A549 treated with CpdA at 1 μM for 4 hours (cell line): ENCODE data around the gene PCDHGA9. TPM values are rescaled to one million over a fixed set of nuclear protein-coding genes. Genes with fewer than 3 reads are reported as not detected.

ENCODE experiments used
- total RNA-seq: library from RNA; stranded (reverse); fragments of 200-300 nt; extraction: Qiagen RNA extraction; gene quantifications from 5 replicates; pipeline ENCODE4 v1.2.3, GENCODE V29; 2022; ENCODE audit warnings: low read depth

PCDHGA9 gene
- 0.06 to 0.14 TPM (median 0.08 TPM) in 3 of 5 replicates, not detected in the others for total RNA-seq

GRCh38 chr5:141402553-141403243 lies at the start of gene PCDHGA9:
TSS of gene PCDHGA9 (plus strand) at chr5:141402778. CDS start at chr5:141402953, 175 bp downstream.

GRCh38 chr5:141354900-141355469 lies 47.6 kb upstream of the PCDHGA9 start, which contains the start of gene PCDHGA4:
TSS of gene PCDHGA4 (plus strand) at chr5:141355021. CDS start at chr5:141355108, 87 bp downstream.

GRCh38 chr5:141359790-141360426 lies 42.7 kb upstream of the PCDHGA9 start, which contains the start of gene PCDHGB2:
TSS of gene PCDHGB2 (plus strand) at chr5:141359994. CDS start at chr5:141360136, 142 bp downstream.

GRCh38 chr5:141363952-141364660 lies 38.5 kb upstream of the PCDHGA9 start, which contains the start of gene PCDHGA5:
TSS of gene PCDHGA5 (plus strand) at chr5:141364162. CDS start at chr5:141364331, 169 bp downstream.

GRCh38 chr5:141369994-141370848 lies 32.4 kb upstream of the PCDHGA9 start, which contains the start of gene PCDHGB3:
TSS of gene PCDHGB3 (plus strand) at chr5:141370242. CDS start at chr5:141370395, 153 bp downstream.

GRCh38 chr5:141373673-141374317 lies 28.8 kb upstream of the PCDHGA9 start, which contains the start of gene PCDHGA6:
TSS of gene PCDHGA6 (plus strand) at chr5:141373891. CDS start at chr5:141374084, 193 bp downstream.

GRCh38 chr5:141382469-141383294 lies 19.9 kb upstream of the PCDHGA9 start, which contains the start of gene PCDHGA7:
TSS of gene PCDHGA7 (plus strand) at chr5:141382742. CDS start at chr5:141382900, 158 bp downstream.

GRCh38 chr5:141387557-141388311 lies 14.8 kb upstream of the PCDHGA9 start, which contains the start of gene PCDHGB4:
TSS of gene PCDHGB4 (plus strand) at chr5:141387698. CDS start at chr5:141387885, 187 bp downstream.

GRCh38 chr5:141392429-141393198 lies 10.0 kb upstream of the PCDHGA9 start, which contains the start of gene PCDHGA8:
TSS of gene PCDHGA8 (plus strand) at chr5:141392633. CDS start at chr5:141392814, 181 bp downstream.

GRCh38 chr5:141397756-141398551 lies 4.6 kb upstream of the PCDHGA9 start, which contains the start of gene PCDHGB5:
TSS of gene PCDHGB5 (plus strand) at chr5:141397947. CDS start at chr5:141398128, 181 bp downstream.

GRCh38 chr5:141407790-141408505 lies 5.4 kb downstream of the PCDHGA9 start, which contains the start of gene PCDHGB6:
TSS of gene PCDHGB6 (plus strand) at chr5:141408021. CDS start at chr5:141408203, 182 bp downstream.

GRCh38 chr5:141412854-141413539 lies 10.4 kb downstream of the PCDHGA9 start, which contains the start of gene PCDHGA10:
TSS of gene PCDHGA10 (plus strand) at chr5:141412987. CDS start at chr5:141413176, 189 bp downstream.

GRCh38 chr5:141417494-141418172 lies 15.1 kb downstream of the PCDHGA9 start, which contains the start of gene PCDHGB7:
TSS of gene PCDHGB7 (plus strand) at chr5:141417677. CDS start at chr5:141417860, 183 bp downstream.

GRCh38 chr5:141420855-141421488 lies 18.4 kb downstream of the PCDHGA9 start, which contains the start of gene PCDHGA11:
TSS of gene PCDHGA11 (plus strand) at chr5:141421051. CDS start at chr5:141421228, 177 bp downstream.

